DMS153 treated with DMSO at 0.1 percent for 48 hours (cell line): ENCODE results near the gene CRX.
"Not testable (repeated sequence)": the region's sequence is repeated elsewhere in the genome, so short reads cannot be mapped to it uniquely, and the experiment has no call there.

Source experiments
- DNase-seq: peaks from one replicate; lab custom pipeline; 2025; ENCODE audit not compliant: unreplicated experiment; lab: John Stamatoyannopoulos, UW

CRX gene

GRCh38 chr19:47821460-47822020, at the start of gene CRX:
CRX (plus strand) TSS chr19:47821937; CDS start chr19:47834444, 12,507 bp downstream.
- no peak for DNase-seq

- peak; percentile 98 for DNase-seq
These were observed 45.2 kb upstream of the CRX start for GRCh38 chr19:47776568-47776967.

- DNase-seq: peak; percentile 6
These were observed 44.3 kb upstream of the CRX start for GRCh38 chr19:47777245-47778048.

- DNase-seq: peak; percentile 71
These were observed 43.4 kb upstream of the CRX start, which contains the start of gene SELENOW for GRCh38 chr19:47778049-47778953. SELENOW (plus strand) TSS chr19:47778703; CDS start chr19:47778786, 83 bp downstream.

- DNase-seq: no peak
These were observed 42.8 kb upstream of the CRX start for GRCh38 chr19:47778954-47779351.

GRCh38 chr19:47779524-47780214, 42.1 kb upstream of the CRX start:
- DNase-seq: no peak

- DNase-seq: no peak
These were observed 41.6 kb upstream of the CRX start for GRCh38 chr19:47780215-47780551.

GRCh38 chr19:47781590-47782262, 40.0 kb upstream of the CRX start:
- DNase-seq: no peak

- DNase-seq: no peak
These were observed 35.2 kb upstream of the CRX start for GRCh38 chr19:47786566-47786965.

- DNase-seq: not testable (repeated sequence)
These were observed 34.4 kb upstream of the CRX start for GRCh38 chr19:47787307-47787706.

GRCh38 chr19:47789811-47790210, 31.9 kb upstream of the CRX start:
- not testable (repeated sequence) for DNase-seq

- no peak for DNase-seq
These were observed 31.3 kb upstream of the CRX start for GRCh38 chr19:47790398-47790814.

- no peak for DNase-seq
These were observed 29.1 kb upstream of the CRX start for GRCh38 chr19:47792616-47793015.

GRCh38 chr19:47794526-47794925, 27.2 kb upstream of the CRX start:
- no peak for DNase-seq

GRCh38 chr19:47796785-47797184, 25.0 kb upstream of the CRX start:
- DNase-seq: no peak

- DNase-seq: no peak
These were observed 23.5 kb upstream of the CRX start for GRCh38 chr19:47797996-47798903.

- no peak for DNase-seq
These were observed 22.9 kb upstream of the CRX start for GRCh38 chr19:47798904-47799266.

GRCh38 chr19:47801270-47801669, 20.5 kb upstream of the CRX start:
- DNase-seq: no peak

- no peak for DNase-seq
These were observed 19.2 kb upstream of the CRX start for GRCh38 chr19:47802521-47803043.
